Stimulated activated CD4-positive, alpha-beta T cell treated with anti-CD3 and anti-CD28 coated beads, Interleukin-1b, Interleukin-23, amount 100 ng/mL, for 1 hour (primary cell): ENCODE data around the gene VPS41.

Experiments used
- DNase-seq, 2 donors: peaks; one replicate each; pipeline ENCODE4 v3.0.0-alpha.2; 2020; ENCODE audit warnings: low read depth in 2 of 2

The VPS41 gene

DNA sequence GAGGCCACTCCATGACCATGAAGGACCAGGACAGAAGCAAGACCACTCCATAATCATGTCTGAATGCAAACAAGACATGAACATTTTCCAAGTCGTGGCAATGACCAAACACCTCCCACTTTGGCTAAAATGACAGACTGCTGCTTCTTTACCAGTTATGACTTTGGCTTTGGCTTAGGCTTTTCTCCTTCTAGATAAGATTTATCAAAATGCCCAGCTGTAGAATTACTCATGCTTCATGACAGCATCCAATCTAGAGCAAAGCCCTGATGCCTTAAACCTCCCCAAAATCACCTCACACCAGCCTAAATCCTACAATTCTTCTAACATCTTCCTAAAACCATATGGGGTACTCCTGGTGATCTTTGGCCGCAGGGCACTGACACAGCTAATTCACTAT, 102.1 kb downstream of the VPS41 start:
- DNase-seq = no peak

DNA sequence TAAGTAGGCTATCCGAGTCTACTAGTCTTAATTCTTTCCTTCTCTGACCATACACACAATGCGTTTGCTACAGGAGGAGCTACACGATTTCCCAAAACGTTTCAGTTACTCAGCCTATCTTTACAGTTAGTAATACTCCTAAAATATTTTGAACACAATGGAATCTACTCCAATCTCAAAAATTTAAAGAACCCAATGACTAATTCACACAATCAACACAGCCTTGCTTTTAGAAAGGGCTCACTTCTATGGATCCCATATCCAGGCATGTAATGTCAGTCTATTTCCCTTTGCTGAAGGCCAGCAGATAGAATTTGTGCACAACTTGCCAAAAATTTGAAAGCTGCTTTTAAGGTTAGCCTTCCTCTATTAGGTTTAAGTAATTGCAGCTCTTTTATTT, 107.2 kb downstream of the VPS41 start:
- DNase-seq = no peak

GRCh38 chr7:38798552-38799267, 110.3 kb downstream of the VPS41 start:
- DNase-seq = no peak

GRCh38 chr7:38796626-38797501, 112.1 kb downstream of the VPS41 start:
- peak; percentile 10 for DNase-seq

- DNase-seq = no peak
Observed at GRCh38 chr7:38795593-38795992, 113.4 kb downstream of the VPS41 start.

DNA sequence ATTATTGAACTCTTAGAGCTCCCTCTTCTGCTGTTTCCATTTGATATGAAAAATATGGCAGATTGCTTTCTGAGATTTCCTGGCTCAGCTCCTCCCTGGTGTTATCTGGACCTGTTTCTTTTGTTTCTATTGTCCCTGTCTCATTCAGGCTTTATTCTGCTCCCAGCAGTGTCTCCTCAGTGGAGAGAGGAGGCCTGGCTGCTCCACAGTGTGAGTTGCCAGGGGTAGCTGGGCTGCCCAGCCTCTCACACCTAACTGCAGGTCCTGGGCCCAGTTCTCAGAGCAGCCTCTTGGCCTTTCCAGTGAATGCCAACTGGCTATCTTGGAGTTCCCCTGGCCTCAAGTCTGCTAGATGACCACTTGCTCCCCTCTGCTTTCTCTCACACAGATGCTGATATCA, 127.0 kb downstream of the VPS41 start:
- no peak for DNase-seq

DNA sequence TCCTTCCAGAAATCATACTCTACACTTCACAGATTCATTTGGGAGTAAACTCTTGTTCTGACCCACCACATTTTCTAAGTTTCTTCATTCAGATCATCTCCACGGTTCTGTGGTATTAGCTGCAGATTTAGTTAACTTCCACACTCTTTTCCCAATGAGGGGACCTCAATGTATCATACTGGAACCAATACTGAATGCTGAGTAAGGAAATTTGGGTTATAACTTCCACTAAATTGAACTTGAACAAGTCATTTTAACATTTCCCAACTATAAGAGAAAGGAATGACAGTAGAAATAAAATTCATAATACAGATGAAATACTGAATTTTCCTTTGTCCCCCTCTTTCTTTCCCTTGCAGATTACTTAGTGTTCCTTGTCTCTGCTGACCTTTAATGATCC, 131.4 kb downstream of the VPS41 start:
- no peak for DNase-seq

- no peak for DNase-seq
Observed at GRCh38 chr7:38775506-38776175, 133.3 kb downstream of the VPS41 start.

DNA sequence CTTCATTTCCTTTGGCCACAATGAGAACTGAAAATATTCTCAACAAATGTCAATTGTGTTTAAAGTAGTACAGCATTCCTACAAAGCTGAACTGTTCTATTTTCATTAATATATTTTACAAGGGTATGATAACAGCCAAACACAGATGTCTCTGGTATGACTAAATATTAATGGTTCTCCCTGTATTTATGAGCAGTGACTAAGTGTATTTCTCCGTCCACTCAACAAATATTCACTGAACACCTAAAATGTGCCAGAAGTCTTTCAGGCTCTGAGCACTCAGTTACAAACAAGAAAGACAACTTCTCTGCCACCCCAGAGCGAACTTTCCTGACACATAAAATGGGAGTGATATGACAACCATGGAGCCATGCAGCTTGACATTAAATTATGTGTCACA, 135.6 kb downstream of the VPS41 start:
- DNase-seq = no peak

DNA sequence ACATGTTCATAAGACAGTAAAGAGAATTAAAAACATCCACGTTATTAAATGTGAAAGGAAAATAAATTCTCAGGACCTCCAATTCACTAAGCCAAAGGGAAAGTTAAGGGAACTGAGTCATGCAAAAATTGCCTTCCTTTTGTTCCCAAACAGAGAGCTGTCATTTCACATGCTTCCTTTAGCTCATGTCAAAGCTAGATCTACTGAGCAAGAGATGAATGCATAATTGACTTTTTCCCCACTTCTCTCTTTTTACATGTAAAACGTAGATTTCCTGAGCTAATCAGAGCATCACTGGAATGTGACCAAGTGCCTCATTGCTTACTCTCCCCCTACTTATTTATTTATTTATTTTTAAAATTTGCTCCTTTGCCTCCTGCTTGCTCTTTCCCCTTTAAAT, 148.8 kb downstream of the VPS41 start:
- no peak for DNase-seq

DNA sequence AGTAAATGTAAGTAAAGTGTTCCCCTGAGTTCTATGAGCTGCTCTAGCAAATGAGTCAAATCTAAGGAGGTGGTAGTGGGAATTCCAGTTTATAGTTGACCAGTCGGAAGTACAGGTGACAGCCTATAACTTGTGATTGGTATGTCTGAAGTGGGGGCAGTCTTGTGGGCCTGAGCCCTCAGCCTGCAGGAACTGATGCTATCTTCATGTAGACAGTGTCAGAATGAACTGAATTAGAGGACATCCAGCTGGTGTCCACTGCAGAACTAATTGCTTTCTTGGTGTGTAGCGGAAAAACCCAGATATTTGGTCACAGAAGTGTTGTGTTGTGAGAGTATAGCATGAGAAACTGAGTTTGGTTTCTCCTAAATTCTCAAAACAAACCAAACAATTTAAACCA, 150.0 kb downstream of the VPS41 start:
- no peak for DNase-seq

- DNase-seq = no peak
Observed at GRCh38 chr7:38757931-38758330, 151.1 kb downstream of the VPS41 start.

DNA sequence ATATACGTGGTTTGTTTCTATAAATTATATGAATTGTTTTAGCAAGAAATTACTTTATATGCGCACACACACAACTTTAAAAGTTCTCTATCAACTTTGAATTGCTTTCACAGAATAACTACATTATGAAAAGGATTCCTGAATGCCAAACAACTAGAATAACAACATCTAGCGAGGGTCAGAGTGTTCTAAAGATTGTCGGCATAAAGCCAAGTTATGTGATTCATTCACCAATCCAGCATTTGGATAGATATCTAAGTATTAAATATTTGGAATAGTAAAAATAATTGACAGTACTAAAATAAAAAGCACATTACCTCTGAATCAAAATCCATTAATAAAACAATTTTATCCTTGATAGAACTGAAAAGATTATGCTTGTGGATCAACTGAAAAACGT, 152.5 kb downstream of the VPS41 start:
- no peak for DNase-seq

DNA sequence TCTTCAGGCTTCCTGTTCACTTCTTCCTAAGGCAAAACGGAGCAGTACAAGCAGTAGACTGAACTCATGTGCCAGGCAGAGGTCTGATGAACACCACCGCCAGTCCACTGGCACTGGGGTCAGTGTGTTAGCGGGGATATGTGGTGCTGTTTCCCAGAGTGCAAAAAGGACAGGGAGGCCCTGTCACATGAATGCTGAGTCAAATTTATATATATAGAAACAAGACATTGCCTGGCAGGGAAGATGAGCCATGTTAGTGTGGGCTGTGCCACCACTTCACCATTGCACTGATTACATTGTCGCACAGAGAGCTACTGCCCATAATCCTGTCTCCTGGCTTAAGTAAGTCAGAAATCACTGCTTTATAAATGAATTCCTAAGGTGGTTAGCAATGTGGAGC, 155.6 kb downstream of the VPS41 start:
- no peak for DNase-seq

DNA sequence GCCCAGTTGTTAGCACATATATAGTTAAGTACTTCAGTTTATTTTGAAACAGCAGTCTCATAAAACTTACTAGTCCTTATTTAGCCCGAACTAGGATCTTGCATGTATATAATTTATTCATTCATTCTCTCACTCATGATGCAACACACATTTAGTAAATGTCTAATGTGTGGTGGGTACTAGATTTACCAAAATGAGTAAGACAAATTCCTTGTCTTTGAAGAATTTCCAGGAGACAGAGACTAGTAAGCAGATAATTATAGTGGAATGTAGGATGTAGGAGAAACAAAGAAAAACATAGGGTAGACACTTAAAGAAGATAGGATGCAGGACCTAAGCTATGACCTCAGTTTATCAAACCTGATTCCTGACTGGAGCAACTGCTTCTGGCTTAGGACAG, 157.6 kb downstream of the VPS41 start:
- no peak for DNase-seq

DNA sequence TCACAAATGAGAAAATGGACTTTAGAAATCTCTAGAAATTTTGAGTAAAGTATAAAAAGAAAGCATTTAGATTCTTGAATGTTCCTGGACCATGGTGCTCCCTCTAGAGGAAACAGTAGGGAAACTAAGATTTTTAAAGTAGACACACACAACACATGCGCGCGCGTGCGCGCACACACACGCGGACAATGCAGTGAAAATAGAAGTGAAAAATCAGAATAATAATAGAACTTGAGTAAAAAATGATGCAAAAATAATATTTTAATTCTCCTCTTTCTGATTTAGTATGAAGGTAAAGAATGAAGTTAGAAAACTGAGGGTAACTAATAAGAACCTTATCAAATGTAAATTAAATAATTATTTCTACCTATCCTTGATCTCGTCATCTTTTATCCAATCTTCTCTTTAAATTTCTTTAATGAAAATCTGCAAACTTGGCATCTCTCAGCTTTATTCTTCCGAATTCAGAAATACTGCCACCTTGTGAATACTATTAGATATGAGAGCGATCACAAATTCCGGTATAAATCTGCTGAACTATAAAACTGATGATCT, 160.9 kb downstream of the VPS41 start:
- DNase-seq = no peak

DNA sequence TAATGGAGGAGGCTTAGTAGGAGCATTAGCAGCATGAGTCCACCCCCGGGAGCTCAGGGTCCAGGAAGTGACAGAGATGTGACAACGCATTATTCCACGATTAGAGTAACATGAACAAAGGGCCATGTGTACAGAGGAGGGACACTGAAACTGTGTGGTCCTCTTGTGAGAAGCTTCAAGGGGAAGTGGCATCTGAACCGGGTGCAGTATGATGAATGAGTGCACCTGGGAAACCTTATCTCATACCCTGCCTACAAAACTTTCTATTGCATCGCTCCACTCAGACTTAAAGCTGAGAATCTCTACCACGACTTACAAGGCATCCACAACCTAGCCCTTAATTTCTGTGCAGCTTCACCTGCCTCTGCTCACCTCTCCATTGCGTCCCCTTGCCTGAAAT, 162.6 kb downstream of the VPS41 start:
- no peak for DNase-seq

- no peak for DNase-seq
Observed at GRCh38 chr7:38744746-38745145, 164.2 kb downstream of the VPS41 start.

GRCh38 chr7:38743899-38744298, 165.1 kb downstream of the VPS41 start:
- no peak for DNase-seq

DNA sequence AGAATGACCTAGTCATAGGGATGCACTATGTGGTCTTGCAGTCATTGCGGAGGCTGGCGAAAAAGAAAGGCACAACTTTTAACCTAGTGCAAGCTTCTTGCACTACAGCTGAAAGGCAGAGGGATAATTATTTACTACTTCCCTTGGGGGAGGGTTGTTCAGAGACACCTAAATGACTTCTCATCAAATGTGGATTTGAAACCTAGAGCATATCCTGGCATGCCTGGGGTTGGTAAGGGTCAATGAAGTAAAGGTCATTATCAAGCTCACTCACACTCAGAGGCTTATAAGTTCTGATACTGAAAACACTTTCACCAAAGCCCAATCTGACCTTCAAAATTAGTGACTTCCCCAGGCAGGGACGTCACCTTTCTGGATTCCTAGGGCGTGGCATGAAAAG, 168.9 kb downstream of the VPS41 start:
- DNase-seq = no peak

DNA sequence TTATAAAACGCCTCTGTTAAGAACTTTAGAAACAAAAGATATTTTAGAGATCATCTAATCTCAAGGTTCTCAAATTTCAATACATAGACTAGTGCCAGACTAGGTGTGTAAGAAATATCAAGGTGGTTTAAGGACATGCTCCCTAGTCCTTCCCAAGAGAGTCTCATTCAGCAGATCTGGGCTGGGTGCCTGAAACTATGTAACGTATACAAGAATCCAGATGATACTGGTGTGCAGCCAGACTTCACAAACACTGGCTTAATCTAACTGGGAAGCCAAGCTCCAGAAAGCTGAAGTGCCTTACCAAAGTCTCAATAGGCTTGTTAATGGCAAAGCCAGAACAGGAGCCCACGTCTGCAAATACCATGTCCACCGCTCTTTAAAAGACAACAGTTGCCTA, 172.9 kb downstream of the VPS41 start:
- no peak for DNase-seq

- DNase-seq = no peak
Observed at GRCh38 chr7:38731215-38731614, 177.8 kb downstream of the VPS41 start.
